ENCODE measurements around the gene TNFAIP6. TPM values are rescaled to one million over a fixed set of nuclear protein-coding genes. Genes with fewer than 3 reads are reported as not detected.

Gene TNFAIP6
- total RNA-seq, 3 donors from 2014 or later (not counting 1 experiment from before 2014, with no cell fraction given): 0.83 TPM; not detected in 2

GRCh38 chr2:151347294-151347693 is 10.1 kb upstream of the TNFAIP6 start:
- ATAC-seq: no peak
- H3K27ac ChIP-seq (ENCODE audit: low read length): no peak overlapping the region
- no peaks in the 10 kb centered on the region for H3K36me3 ChIP-seq (ENCODE audit: control insufficient read depth, insufficient read depth, low read length)

GRCh38 chr2:151347906-151348305 is 9.5 kb upstream of the TNFAIP6 start:
- H3K36me3 ChIP-seq (ENCODE audit: control insufficient read depth, insufficient read depth, low read length): no peaks in the 10 kb centered on the region
- H3K9me3 ChIP-seq (ENCODE audit: control insufficient read depth, insufficient read depth, low read length): no peaks in the 10 kb centered on the region
- no peak overlapping the region for H3K4me3 ChIP-seq (ENCODE audit: low read length)
- WGBS (ENCODE audit: insufficient coverage): 71% methylated on average over 5 of the region's 5 CpGs
- ATAC-seq (no peak), DNase-seq (no peak)
- H3K36me3 Mint-ChIP-seq: no peaks in the 10 kb centered on the region
- H3K4me3 Mint-ChIP-seq: no peak overlapping the region
- intact Hi-C loops (cut with micrococcal nuclease): no loop called here
- peaks cover 0 to 5% of the 10 kb centered on the region in 2 donors for H3K27me3 Mint-ChIP-seq (ENCODE audit: low read depth in 2 of 2)
- no peak overlapping the region for H3K27ac Mint-ChIP-seq
- no peaks in the 10 kb centered on the region for H3K4me1 Mint-ChIP-seq
- peaks cover 0 to 3% of the 10 kb centered on the region in 2 donors for H3K9me3 Mint-ChIP-seq
- no peaks in the 10 kb centered on the region for H3K4me1 ChIP-seq (ENCODE audit: control insufficient read depth, insufficient read depth, low read length)
- no peaks in the 10 kb centered on the region for H3K27me3 ChIP-seq (ENCODE audit: control insufficient read depth, insufficient read depth, low read length)
- TF ChIP-seq CTCF (IDR thresholded peaks at IDR 0.05): no peak
- H3K27ac ChIP-seq (ENCODE audit: low read length): no peak overlapping the region

More at GRCh38 chr2:151347294-151347693, 10.1 kb upstream of the TNFAIP6 start:
- Mint-ChIP-seq H3K27me3 (ENCODE audit: low read depth in 2 of 2) (peaks cover 0 to 5% of the 10 kb centered on the region in 2 donors), H3K4me1 (no peaks in the 10 kb centered on the region), H3K9me3 (peaks cover 0 to 3% of the 10 kb centered on the region in 2 donors), H3K36me3 (no peaks in the 10 kb centered on the region), H3K4me3 (no peak overlapping the region), H3K27ac (no peak overlapping the region)
- Histone ChIP-seq H3K4me1 (ENCODE audit: control insufficient read depth, insufficient read depth, low read length) (no peaks in the 10 kb centered on the region), H3K9me3 (ENCODE audit: control insufficient read depth, insufficient read depth, low read length) (no peaks in the 10 kb centered on the region), H3K4me3 (ENCODE audit: low read length) (no peak overlapping the region), H3K27me3 (ENCODE audit: control insufficient read depth, insufficient read depth, low read length) (no peaks in the 10 kb centered on the region)
- DNase-seq: no peak
- intact Hi-C loops (cut with micrococcal nuclease): no loop called here
- TF ChIP-seq CTCF (IDR thresholded peaks at IDR 0.05): no peak

GRCh38 chr2:151350579-151351195 is 6.7 kb upstream of the TNFAIP6 start:
- peaks cover 0 to 5% of the 10 kb centered on the region in 2 donors for H3K27me3 Mint-ChIP-seq (ENCODE audit: low read depth in 2 of 2)
- H3K27ac ChIP-seq (ENCODE audit: low read length): no peak overlapping the region
- no peaks in the 10 kb centered on the region for H3K4me1 ChIP-seq (ENCODE audit: control insufficient read depth, insufficient read depth, low read length)
- H3K27ac Mint-ChIP-seq: no peak overlapping the region
- H3K4me1 Mint-ChIP-seq: no peaks in the 10 kb centered on the region
- no peak overlapping the region for H3K4me3 Mint-ChIP-seq
- no peak for TF ChIP-seq CTCF (IDR thresholded peaks at IDR 0.05)
- H3K9me3 ChIP-seq (ENCODE audit: control insufficient read depth, insufficient read depth, low read length): no peaks in the 10 kb centered on the region
- intact Hi-C loops (cut with micrococcal nuclease): no loop called here
- H3K9me3 Mint-ChIP-seq: no peaks in the 10 kb centered on the region
- WGBS (ENCODE audit: insufficient coverage): 96% methylated on average over 4 of the region's 4 CpGs
- no peaks in the 10 kb centered on the region for H3K36me3 Mint-ChIP-seq
- no peak for ATAC-seq
- no peak overlapping the region for H3K4me3 ChIP-seq (ENCODE audit: low read length)
- DNase-seq: no peak
- no peaks in the 10 kb centered on the region for H3K27me3 ChIP-seq (ENCODE audit: control insufficient read depth, insufficient read depth, low read length)
- H3K36me3 ChIP-seq (ENCODE audit: control insufficient read depth, insufficient read depth, low read length): no peaks in the 10 kb centered on the region

- no CpG with 5 or more reads among the region's 2 CpGs for WGBS (ENCODE audit: insufficient coverage)
- no peak for TF ChIP-seq CTCF (IDR thresholded peaks at IDR 0.05)
- Mint-ChIP-seq H3K36me3 (no peaks in the 10 kb centered on the region), H3K4me3 (no peak overlapping the region), H3K27me3 (ENCODE audit: low read depth in 2 of 2) (peaks cover 6 to 8% of the 10 kb centered on the region in 2 donors), H3K27ac (no peak overlapping the region), H3K9me3 (no peaks in the 10 kb centered on the region), H3K4me1 (no peaks in the 10 kb centered on the region)
- Histone ChIP-seq H3K4me3 (ENCODE audit: low read length) (no peak overlapping the region), H3K27me3 (ENCODE audit: control insufficient read depth, insufficient read depth, low read length) (no peaks in the 10 kb centered on the region), H3K4me1 (ENCODE audit: control insufficient read depth, insufficient read depth, low read length) (no peaks in the 10 kb centered on the region), H3K9me3 (ENCODE audit: control insufficient read depth, insufficient read depth, low read length) (no peaks in the 10 kb centered on the region), H3K27ac (ENCODE audit: low read length) (no peak overlapping the region), H3K36me3 (ENCODE audit: control insufficient read depth, insufficient read depth, low read length) (no peaks in the 10 kb centered on the region)
- ATAC-seq (no peak), DNase-seq (no peak)
- intact Hi-C loops (cut with micrococcal nuclease): no loop called here
Observed at GRCh38 chr2:151353995-151354394, 3.4 kb upstream of the TNFAIP6 start.

Measured in natural killer cell (primary cell).